ENCODE measurements around the gene DPPA3.
"Not testable (repeated sequence)": the region's sequence is repeated elsewhere in the genome, so short reads cannot be mapped to it uniquely, and the experiment has no call there.

DPPA3 gene

GRCh38 chr12:7747246-7747645, 36.0 kb downstream of the DPPA3 start, which contains the start of gene CLEC4C:
TSS of gene CLEC4C (minus strand) at chr12:7747375. CDS start at chr12:7747348, 27 bp downstream.
- TF ChIP-seq CTCF (IDR thresholded peaks at IDR 0.05) = no peak
- Histone ChIP-seq H2AFZ (no peak within 1 kb of the TSS), H3K4me3 (ENCODE audit: low read depth, low read length) (no peak within 1 kb of the TSS)

GRCh38 chr12:7748852-7749251, 37.6 kb downstream of the DPPA3 start:
- no peak overlapping the region for H3K9ac ChIP-seq
- no peaks in the 10 kb centered on the region for H3K27me3 ChIP-seq (ENCODE audit: control insufficient read depth, insufficient read depth, low read length)
- no peak overlapping the region for H2AFZ ChIP-seq
- no peaks in the 10 kb centered on the region for H3K36me3 ChIP-seq (ENCODE audit: control insufficient read depth, insufficient read depth, low read length)
- no peak overlapping the region for H3K4me3 ChIP-seq (ENCODE audit: low read depth, low read length)
- no peaks in the 10 kb centered on the region for H3K4me1 ChIP-seq
- no peak for TF ChIP-seq CTCF (IDR thresholded peaks at IDR 0.05)
- no peaks in the 10 kb centered on the region for H3K79me2 ChIP-seq
- no peaks in the 10 kb centered on the region for H3K9me3 ChIP-seq (ENCODE audit: control insufficient read depth, low read length)
- H3K4me2 ChIP-seq (ENCODE audit: low read length) = no peak overlapping the region
- no peak overlapping the region for H3K27ac ChIP-seq

More at GRCh38 chr12:7747246-7747645, 36.0 kb downstream of the DPPA3 start, which contains the start of gene CLEC4C:
- Histone ChIP-seq H3K4me1 (no peaks in the 10 kb centered on the region), H3K9me3 (ENCODE audit: control insufficient read depth, low read length) (no peaks in the 10 kb centered on the region), H3K4me2 (ENCODE audit: low read length) (no peak within 1 kb of the TSS), H3K9ac (no peak within 1 kb of the TSS), H3K27me3 (ENCODE audit: control insufficient read depth, insufficient read depth, low read length) (no peaks in the 10 kb centered on the region), H3K27ac (no peak within 1 kb of the TSS), H3K36me3 (ENCODE audit: control insufficient read depth, insufficient read depth, low read length) (no peaks in the 10 kb centered on the region), H3K79me2 (no peaks in the 10 kb centered on the region)

GRCh38 chr12:7749442-7749841, 38.2 kb downstream of the DPPA3 start:
- no peak for TF ChIP-seq CTCF (IDR thresholded peaks at IDR 0.05)
- Histone ChIP-seq H3K27me3 (ENCODE audit: control insufficient read depth, insufficient read depth, low read length) (no peaks in the 10 kb centered on the region), H2AFZ (no peak overlapping the region), H3K9me3 (ENCODE audit: control insufficient read depth, low read length) (no peaks in the 10 kb centered on the region), H3K4me3 (ENCODE audit: low read depth, low read length) (no peak overlapping the region), H3K9ac (no peak overlapping the region), H3K36me3 (ENCODE audit: control insufficient read depth, insufficient read depth, low read length) (no peaks in the 10 kb centered on the region), H3K4me1 (no peaks in the 10 kb centered on the region), H3K27ac (no peak overlapping the region), H3K4me2 (ENCODE audit: low read length) (no peak overlapping the region), H3K79me2 (no peaks in the 10 kb centered on the region)

GRCh38 chr12:7750350-7750749, 39.1 kb downstream of the DPPA3 start:
- Histone ChIP-seq H3K9me3 (ENCODE audit: control insufficient read depth, low read length) (no peaks in the 10 kb centered on the region), H3K4me3 (ENCODE audit: low read depth, low read length) (no peak overlapping the region), H3K79me2 (no peaks in the 10 kb centered on the region), H3K36me3 (ENCODE audit: control insufficient read depth, insufficient read depth, low read length) (no peaks in the 10 kb centered on the region), H3K4me2 (ENCODE audit: low read length) (no peak overlapping the region), H3K27ac (no peak overlapping the region), H3K4me1 (no peaks in the 10 kb centered on the region), H3K27me3 (ENCODE audit: control insufficient read depth, insufficient read depth, low read length) (no peaks in the 10 kb centered on the region), H3K9ac (no peak overlapping the region), H2AFZ (no peak overlapping the region)
- TF ChIP-seq CTCF (IDR thresholded peaks at IDR 0.05) = no peak

- Histone ChIP-seq H3K4me3 (ENCODE audit: low read depth, low read length) (no peak overlapping the region), H3K9ac (no peak overlapping the region), H3K79me2 (no peaks in the 10 kb centered on the region), H3K36me3 (ENCODE audit: control insufficient read depth, insufficient read depth, low read length) (no peaks in the 10 kb centered on the region), H3K27ac (no peak overlapping the region), H3K4me2 (ENCODE audit: low read length) (no peak overlapping the region), H3K4me1 (no peaks in the 10 kb centered on the region), H3K9me3 (ENCODE audit: control insufficient read depth, low read length) (no peaks in the 10 kb centered on the region), H2AFZ (no peak overlapping the region), H3K27me3 (ENCODE audit: control insufficient read depth, insufficient read depth, low read length) (no peaks in the 10 kb centered on the region)
- TF ChIP-seq CTCF (IDR thresholded peaks at IDR 0.05) = no peak
Observed at GRCh38 chr12:7751394-7751793, 40.2 kb downstream of the DPPA3 start.

- not testable (repeated sequence) for H3K9me3 ChIP-seq (ENCODE audit: control insufficient read depth, low read length); H3K27ac ChIP-seq; H3K4me2 ChIP-seq (ENCODE audit: low read length); H3K9ac ChIP-seq; H3K36me3 ChIP-seq (ENCODE audit: control insufficient read depth, insufficient read depth, low read length); H3K27me3 ChIP-seq (ENCODE audit: control insufficient read depth, insufficient read depth, low read length); H3K79me2 ChIP-seq; H3K4me3 ChIP-seq (ENCODE audit: low read depth, low read length); H3K4me1 ChIP-seq; H2AFZ ChIP-seq
Observed at GRCh38 chr12:7751941-7752922, 41.0 kb downstream of the DPPA3 start.

- not testable (repeated sequence) for H3K4me2 ChIP-seq (ENCODE audit: low read length); H3K9ac ChIP-seq; H3K4me1 ChIP-seq; H3K4me3 ChIP-seq (ENCODE audit: low read depth, low read length); H3K27ac ChIP-seq; H3K36me3 ChIP-seq (ENCODE audit: control insufficient read depth, insufficient read depth, low read length); H3K79me2 ChIP-seq; H2AFZ ChIP-seq; H3K9me3 ChIP-seq (ENCODE audit: control insufficient read depth, low read length); H3K27me3 ChIP-seq (ENCODE audit: control insufficient read depth, insufficient read depth, low read length)
Observed at GRCh38 chr12:7755668-7756067, 44.4 kb downstream of the DPPA3 start.
